Middle frontal gyrus (tissue), 1 donor: ENCODE data around the gene RIMS3.
"Not testable (repeated sequence)": the region's sequence is repeated elsewhere in the genome, so short reads cannot be mapped to it uniquely, and the experiment has no call there.

Experiments
- DNase-seq: peaks from one replicate; pipeline ENCODE4 v3.0.0-alpha.2; 2015; ENCODE audit warnings: low spot score; ENCODE audit errors: extremely low spot score

Gene RIMS3

GRCh38 chr1:40665335-40666171 lies at the start of gene RIMS3:
Gene RIMS3 (minus strand): TSS chr1:40665682. CDS start chr1:40641925, 23,757 bp downstream.
- no peak for DNase-seq

GRCh38 chr1:40712997-40713396 lies 47.5 kb upstream of the RIMS3 start:
- no peak for DNase-seq

DNA sequence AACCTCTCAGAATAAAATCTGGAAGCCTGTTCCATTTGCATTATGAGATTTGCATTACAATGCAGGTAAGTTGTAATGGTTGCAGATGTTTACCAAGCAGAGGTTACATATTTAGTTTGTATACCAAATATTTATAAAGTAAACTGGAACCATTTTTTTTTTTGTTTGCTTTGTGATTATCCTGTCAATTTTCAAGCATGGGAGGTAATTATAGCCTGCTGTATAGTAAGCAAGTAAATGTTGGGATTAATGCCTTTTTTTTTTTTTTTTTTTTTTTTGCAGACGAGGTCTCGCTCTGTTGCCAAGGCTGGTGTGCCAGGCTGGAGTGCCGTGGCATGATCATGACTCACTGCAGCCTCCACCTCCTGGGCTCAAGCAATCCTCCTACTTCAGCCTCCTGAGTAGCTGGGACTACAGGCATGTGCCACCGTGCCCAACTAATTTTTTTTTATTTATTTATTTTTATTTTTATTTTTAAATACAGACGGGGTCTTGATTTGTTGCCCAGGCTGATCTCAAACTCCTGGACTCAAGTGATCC lies 47.0 kb upstream of the RIMS3 start:
- DNase-seq, result no peak

GRCh38 chr1:40711465-40712404 lies 46.3 kb upstream of the RIMS3 start:
- no peak for DNase-seq

DNA sequence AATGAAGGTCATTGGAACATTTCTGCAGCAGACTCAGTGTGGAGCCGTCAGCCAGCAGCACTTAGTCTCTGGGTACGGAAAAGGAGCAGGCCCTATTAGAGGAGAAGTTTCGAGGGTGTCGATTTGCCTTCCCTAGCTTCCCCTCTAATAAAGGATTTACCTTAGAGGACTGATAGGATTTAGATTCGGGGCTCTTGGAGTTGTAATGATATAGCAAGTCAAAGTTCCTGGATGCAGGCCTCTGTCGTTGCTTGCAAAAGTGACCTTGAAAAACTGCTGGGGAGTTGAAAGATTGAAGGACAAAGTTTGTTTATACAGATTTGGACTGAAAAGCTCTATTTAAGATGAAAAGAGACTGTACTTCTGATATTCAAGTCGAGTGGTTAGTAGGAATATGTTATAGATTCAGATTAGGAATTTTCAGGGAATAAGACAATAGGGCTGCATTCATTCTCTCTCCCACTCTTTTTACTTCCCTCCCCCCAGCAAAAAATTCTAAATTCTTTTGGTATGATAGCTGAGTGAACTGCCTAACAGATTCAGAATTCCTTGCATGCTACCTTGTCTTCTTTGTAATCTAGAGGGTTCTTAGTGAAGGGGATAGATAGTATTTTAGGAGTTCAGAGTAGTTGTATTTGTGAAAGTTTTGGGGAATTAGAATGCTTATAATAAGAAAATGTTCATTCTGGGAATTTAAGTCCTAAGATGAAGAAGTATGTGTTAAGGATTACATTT lies 45.3 kb upstream of the RIMS3 start:
- DNase-seq, result no peak

DNA sequence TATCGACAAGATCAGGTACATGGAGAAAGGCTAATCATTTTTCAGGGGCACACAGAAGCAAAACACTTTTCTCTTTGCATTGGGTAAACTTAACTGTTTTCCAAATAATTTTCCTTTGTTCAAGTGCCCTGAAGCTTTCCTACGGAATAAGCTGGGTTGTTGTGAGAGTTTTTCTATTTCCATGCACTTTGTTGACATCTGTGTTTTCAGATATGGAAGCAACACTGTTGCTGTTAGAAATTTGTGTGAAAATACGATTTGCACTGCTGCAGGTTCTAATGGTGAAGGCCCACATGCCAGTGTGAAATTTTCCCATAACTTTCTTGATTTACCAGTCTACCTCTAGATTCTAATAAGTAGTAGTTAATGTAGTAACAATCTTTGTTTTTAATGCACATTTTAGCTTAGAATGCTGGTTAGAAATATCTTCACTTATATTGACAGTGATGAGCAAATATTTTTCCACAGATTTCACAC lies 44.4 kb upstream of the RIMS3 start:
- no peak for DNase-seq

GRCh38 chr1:40709100-40709801 lies 43.8 kb upstream of the RIMS3 start:
- DNase-seq, result peak; percentile 90

DNA sequence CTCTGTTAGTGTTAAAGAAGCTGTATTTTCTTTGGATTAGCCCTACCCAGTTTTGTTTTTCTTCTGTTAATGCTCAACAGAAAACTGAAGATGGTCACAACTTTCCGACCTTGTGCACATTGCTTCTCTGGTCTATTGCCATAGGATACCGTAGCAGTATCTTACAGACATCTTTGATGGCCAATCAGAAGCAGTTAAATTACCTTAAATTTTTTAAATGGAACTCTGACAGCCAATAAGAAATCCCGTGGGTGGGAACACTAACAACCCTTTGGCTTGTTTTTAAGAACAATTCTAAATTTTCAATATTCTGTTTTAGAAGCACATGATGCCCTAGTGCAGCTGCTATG lies 43.2 kb upstream of the RIMS3 start:
- peak; percentile 60 for DNase-seq

- DNase-seq, result no peak
Observed at GRCh38 chr1:40706626-40707025, 41.1 kb upstream of the RIMS3 start.

GRCh38 chr1:40704817-40705733 lies 39.6 kb upstream of the RIMS3 start:
- DNase-seq, result no peak

GRCh38 chr1:40703316-40703715 lies 37.8 kb upstream of the RIMS3 start:
- no peak for DNase-seq

- not testable (repeated sequence) for DNase-seq
Observed at GRCh38 chr1:40702810-40703209, 37.3 kb upstream of the RIMS3 start.

- DNase-seq, result no peak
Observed at GRCh38 chr1:40701684-40702083, 36.2 kb upstream of the RIMS3 start.

DNA sequence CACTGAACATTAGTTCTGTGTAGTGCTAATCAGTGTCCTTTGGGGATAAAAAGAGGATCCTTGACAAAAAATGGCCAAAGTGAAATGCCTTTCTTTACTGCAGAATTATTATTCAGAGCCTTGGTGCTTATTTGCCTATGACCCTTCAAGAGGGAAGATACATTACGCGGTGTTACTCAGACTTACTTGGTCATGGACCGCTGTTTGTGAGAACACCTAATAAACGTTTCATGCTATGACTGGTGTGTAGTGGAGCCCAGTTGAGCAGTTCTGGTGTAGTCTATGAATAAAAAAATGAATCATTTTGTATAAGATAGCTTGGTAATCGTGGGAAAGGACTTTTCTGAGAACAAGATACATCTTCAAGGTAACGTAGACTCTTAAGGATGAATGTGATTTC lies 34.3 kb upstream of the RIMS3 start:
- DNase-seq, result no peak

DNA sequence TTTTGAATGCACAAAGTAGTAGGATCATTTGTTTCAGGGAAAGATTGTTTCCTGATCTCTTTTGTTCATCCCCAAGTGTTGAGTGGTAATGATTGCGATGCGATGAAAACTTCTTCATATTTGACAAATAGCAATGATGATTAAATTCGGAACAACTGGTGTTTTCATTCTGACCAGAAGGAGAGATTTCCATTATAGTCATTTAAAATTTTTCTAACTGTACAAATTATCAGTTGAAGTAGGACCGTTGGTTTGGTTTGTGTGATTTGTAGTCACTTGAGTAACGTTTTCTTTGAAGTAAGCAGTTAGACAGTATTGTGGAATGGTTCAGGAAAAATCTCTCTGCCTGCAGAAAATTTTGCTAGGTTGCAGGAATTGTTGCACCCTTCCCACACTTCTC lies 32.0 kb upstream of the RIMS3 start:
- no peak for DNase-seq

- no peak for DNase-seq
Observed at GRCh38 chr1:40696294-40696693, 30.8 kb upstream of the RIMS3 start.

GRCh38 chr1:40694353-40694874 lies 28.9 kb upstream of the RIMS3 start:
- no peak for DNase-seq

- no peak for DNase-seq
Observed at GRCh38 chr1:40693425-40693824, 27.9 kb upstream of the RIMS3 start.

- no peak for DNase-seq
Observed at GRCh38 chr1:40692429-40692895, 27.0 kb upstream of the RIMS3 start.
